Measurements from ENCODE around the gene NPNT.

DNA sequence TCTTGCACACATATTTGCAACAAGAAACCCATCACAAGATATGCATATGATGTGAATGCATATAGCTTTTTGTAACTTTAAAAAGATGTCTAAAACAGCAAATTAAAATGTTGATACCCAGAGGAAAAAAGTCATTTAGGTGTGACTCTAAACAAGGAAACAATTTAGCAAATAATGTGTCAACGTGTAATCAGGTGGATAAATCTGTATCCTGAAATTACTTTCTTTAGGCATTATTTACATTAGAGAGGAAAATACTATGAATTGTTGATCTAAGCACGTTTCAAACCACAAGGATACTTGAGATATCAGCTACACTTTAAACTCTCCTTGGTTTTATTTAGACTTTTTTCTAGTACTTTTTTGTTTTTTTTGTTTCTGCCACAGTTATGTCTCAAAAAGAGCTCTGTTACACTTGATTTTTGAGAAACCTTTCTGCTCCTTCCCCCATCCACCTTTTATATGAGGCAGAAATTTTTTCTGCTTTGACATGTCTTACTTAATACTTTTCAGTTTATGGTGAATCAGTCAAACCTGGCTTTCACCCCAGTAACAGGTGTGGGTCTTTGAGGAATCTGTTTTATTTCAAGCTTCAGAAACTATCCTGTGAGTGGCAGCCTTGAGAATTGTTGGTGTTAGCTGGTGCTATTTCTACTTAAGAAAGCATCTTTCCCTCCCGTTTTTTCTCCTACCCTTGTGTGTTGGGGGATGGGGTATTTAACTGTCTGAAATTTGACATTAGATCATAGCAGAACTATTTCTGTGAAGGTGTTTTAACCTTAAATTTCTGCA, 1.9 kb downstream of the NPNT start:
- TF ChIP-seq EZH2 (IDR thresholded peaks at IDR 0.05; ENCODE audit: insufficient read depth, poor library complexity, severe bottlenecking): peak; percentile 84
- no peak for TF ChIP-seq EZH2phosphoT487 (IDR thresholded peaks at IDR 0.05; ENCODE audit: insufficient read depth, low read depth)

All from GM23248 (cell line).